GM12872 (cell line): ENCODE results near the gene CUTA.

Experiments used
- TF ChIP-seq, protein P1 (sequence below): IDR thresholded peaks from 3 replicates; pipeline ENCODE4 v1.5.1; 2011; ENCODE audit warnings: low read depth, mild to moderate bottlenecking, low read length, moderate library complexity; ENCODE audit not compliant: insufficient read depth

Gene CUTA

DNA sequence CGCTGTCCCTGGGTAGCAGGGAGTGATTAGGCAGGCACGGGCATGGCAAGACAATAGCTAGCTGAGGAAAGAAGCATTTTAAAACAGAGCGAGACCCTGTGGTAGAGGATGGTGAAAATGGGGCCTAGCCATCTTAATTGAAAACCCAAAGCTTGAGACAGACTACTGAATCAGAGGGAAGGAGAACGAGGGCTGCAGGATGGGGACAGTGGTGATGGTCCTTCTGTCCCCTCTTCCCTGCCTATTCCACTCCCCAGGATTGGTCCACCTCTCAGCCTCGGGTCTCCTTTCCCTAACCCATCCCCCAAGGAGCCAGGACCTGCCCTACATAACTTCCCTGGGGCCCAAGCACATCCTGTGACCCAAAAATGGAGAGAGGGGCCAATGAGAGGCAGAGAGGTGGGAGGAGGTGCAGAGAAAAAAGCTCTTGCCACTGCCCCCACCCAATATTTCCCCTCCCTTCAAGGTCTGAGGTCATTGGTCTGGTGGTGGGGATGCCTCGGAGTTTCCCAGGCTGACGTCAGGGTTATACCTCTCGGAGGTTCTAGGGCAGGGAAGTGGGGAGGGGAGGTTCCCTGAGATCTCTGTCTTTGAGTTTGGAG is 884 bp upstream of the CUTA start:
- TF ChIP-seq, protein P1, sequence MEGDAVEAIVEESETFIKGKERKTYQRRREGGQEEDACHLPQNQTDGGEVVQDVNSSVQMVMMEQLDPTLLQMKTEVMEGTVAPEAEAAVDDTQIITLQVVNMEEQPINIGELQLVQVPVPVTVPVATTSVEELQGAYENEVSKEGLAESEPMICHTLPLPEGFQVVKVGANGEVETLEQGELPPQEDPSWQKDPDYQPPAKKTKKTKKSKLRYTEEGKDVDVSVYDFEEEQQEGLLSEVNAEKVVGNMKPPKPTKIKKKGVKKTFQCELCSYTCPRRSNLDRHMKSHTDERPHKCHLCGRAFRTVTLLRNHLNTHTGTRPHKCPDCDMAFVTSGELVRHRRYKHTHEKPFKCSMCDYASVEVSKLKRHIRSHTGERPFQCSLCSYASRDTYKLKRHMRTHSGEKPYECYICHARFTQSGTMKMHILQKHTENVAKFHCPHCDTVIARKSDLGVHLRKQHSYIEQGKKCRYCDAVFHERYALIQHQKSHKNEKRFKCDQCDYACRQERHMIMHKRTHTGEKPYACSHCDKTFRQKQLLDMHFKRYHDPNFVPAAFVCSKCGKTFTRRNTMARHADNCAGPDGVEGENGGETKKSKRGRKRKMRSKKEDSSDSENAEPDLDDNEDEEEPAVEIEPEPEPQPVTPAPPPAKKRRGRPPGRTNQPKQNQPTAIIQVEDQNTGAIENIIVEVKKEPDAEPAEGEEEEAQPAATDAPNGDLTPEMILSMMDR: no peak

DNA sequence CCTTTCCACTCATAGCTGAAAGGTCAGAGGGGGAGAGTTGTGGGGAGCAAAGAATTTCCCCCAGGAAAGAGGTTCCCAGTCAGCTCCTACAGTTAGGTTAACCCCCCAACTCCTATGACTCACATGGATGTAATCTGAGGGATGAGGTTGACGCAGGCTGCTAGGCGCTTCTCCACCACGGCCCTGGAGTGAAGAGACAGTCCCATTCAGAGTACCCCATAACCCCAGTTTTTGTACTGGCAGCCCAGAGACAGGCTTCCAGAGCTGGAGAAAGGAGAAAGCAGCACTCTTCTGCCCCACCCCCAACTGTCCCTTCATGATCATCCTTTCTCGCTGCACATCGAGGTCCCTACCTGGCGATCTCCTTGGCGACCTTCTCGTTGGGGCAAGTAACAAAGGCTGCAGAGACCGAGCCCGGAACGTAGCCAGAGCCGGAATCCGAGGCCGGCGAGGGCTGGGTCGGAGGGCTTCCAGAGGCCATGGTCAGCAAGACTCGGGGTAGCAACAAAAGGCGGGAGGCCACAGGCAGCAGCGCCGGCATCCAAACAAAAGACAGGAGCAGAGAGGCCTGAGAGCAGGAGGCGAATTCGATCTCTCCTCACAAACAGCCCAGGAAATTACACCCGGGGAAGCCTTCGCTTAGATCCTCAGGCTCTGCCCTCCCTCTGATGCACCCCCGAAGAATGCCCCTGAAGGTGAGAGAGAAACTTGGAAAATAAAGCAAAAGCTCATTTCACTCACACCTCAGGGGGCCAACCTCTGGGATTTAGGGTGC is 592 bp downstream of the CUTA start:
- TF ChIP-seq, protein P1: no peak

- TF ChIP-seq, protein P1: no peak
Observed at GRCh38 chr6:33416386-33417127, 1.4 kb downstream of the CUTA start.

DNA sequence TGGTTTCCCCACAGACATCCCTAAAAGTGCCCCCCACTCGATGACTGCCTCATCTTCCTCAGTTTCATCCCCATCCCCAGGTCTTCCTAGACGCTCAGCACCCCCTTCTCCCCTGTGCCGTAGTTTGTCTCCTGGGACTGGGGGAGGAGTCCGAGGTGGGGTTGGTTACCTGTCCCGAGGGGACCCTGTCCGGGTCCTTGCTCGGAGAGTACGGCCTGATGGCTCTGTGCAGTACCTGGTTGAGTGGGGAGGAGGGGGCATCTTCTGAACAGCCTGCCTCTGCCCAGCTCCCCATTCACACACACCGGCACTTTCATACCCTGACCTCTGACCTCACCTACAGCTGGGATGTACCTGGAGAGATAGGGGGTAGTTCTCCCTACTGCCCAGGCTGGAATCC is 2.1 kb downstream of the CUTA start:
- TF ChIP-seq, protein P1: no peak

GRCh38 chr6:33414592-33415271 is 3.2 kb downstream of the CUTA start:
- TF ChIP-seq, protein P1: peak; percentile 59

GRCh38 chr6:33413241-33414120 is 4.4 kb downstream of the CUTA start:
- TF ChIP-seq, protein P1: no peak
